ENCODE results near the gene BCAP31. TPM values are rescaled to one million over a fixed set of nuclear protein-coding genes. Genes with fewer than 3 reads are reported as not detected.
"Not testable (repeated sequence)": the region's sequence is repeated elsewhere in the genome, so short reads cannot be mapped to it uniquely, and the experiment has no call there.

Gene BCAP31
- total RNA-seq, 1 donor from 2014 or later, result 321 TPM

GRCh38 chrX:153708415-153708814 is 15.8 kb downstream of the BCAP31 start:
- DNase-seq, result peak; percentile 87

DNA sequence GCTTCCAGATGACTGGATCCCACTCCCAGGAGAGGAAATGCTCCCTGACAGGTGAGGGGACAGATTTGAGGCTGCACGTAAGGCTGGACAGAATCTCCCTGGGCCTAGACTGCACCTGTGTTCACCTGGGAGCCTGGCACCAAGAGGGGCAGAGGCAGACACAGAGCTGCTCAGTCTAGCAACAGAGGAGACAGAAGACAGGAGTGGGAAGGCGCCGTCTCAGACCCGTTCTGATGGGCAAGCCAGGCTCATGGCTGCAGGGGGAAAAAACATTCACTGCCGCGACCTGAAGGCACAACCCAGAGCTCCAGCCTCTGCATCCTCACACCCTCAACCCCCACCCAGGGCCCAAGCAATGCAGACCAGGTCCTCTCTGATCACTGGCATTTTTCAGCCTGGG is 16.8 kb downstream of the BCAP31 start:
- DNase-seq, result no peak

DNA sequence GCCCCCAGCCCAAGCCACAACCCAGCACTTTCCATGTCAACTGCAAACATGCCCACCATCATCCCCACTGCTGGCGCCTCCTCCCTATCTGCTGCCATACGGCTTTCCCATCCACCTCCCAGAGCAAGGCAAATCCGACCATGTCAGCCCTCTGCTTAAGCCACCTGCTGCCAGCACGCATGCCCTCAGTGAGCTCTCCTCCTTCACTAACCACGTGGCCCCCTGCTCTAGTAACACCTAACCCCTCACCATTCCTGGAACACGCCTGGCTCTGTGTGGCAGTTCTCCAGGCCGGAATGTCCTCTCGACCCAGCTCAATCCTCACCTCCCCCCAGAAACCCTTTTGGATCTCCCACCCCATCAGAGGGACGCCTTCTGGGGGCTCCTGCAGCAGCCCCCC is 17.4 kb downstream of the BCAP31 start:
- no peak for DNase-seq

GRCh38 chrX:153705403-153706060 is 18.7 kb downstream of the BCAP31 start:
- DNase-seq, result peak; percentile 68

- DNase-seq, result not testable (repeated sequence)
Observed at GRCh38 chrX:153704631-153705402, 19.4 kb downstream of the BCAP31 start.

DNA sequence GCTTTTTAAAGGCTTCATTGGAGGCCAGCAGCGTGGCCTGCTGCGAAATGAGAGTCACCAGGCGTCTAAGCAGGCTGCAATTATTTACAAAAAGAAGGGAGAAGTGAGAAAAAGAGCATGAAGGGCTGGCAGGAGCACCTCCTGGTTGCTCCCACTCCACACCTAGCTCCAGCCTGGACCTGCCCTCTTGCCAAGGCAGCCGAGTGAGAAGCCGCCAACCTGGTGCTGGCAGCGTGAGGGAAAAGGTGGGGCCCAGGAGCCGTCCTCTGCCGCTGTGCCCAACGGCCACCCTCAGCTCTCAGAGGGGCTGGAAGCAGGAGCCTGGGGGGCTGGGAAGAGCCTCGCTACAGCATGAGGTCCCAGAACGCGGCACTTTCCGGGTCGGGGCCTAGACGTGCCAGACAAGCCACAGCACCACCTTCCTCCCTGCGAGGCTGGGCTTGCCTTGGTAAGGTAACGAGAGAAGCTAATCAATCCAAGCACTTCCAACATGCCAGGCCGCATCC is 20.1 kb downstream of the BCAP31 start:
- DNase-seq, result no peak

- no peak for DNase-seq
Observed at GRCh38 chrX:153703036-153703370, 21.2 kb downstream of the BCAP31 start.

DNA sequence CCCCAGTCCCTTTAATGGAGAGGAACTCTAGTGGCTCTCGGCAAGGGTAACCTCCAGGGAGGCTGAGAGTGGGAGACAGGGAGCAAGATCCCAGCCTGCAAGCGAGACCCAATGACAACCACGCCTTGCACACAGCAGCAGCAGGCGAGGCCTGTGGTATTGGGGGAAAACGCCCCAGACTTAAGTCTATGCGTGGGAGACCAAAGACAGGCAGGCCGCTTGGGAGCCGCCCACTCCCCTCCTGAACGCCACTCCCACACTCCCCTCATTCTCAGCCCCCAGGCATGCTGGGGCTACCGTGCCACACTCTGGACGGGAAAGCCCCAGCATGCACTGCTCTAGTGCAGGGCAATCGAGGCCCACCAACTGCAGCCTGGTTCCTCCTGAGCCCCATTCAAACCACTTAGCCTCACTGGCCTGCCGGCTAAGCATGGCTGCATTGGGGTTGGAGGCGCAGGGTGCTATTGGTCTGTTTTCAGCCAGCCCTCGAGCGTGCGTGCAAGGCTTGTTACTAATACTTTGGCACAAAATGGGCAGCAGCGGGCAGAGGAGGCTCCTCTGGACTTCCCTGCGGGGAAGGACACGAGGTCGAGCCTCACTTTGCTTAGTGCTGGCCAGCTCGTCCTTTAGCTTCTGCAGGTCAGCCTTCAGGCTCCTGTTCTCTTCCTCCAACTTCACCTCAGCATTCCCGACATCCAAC is 21.7 kb downstream of the BCAP31 start:
- DNase-seq, result no peak

- DNase-seq, result no peak
Observed at GRCh38 chrX:153701706-153702105, 22.5 kb downstream of the BCAP31 start.

DNA sequence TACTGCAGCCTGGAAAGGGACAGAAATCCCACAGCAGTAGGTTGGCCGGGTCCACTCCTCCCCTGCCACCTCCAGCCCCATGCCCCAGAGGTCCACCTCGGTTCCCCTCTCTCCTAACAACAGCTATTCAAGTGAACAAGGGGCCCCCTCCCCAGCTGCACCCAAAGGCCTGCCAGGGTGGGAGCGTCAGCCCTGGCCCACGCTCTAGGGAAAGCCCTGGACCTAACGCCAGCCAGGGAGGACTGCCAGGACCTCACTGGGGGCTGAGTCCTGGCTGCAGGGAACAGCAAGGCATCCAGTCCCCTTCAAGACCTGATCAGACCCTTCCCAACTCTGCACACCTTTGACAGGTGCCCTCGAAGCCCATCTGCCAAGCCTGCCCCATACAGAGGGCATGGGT is 23.2 kb downstream of the BCAP31 start:
- no peak for DNase-seq

- DNase-seq, result no peak
Observed at GRCh38 chrX:153700376-153700945, 23.7 kb downstream of the BCAP31 start.

- not testable (repeated sequence) for DNase-seq
Observed at GRCh38 chrX:153699784-153700371, 24.3 kb downstream of the BCAP31 start.

GRCh38 chrX:153699210-153699783 is 24.9 kb downstream of the BCAP31 start:
- not testable (repeated sequence) for DNase-seq

- no peak for DNase-seq
Observed at GRCh38 chrX:153697924-153698865, 26.0 kb downstream of the BCAP31 start.

GRCh38 chrX:153696986-153697722 is 27.0 kb downstream of the BCAP31 start:
- not testable (repeated sequence) for DNase-seq

DNA sequence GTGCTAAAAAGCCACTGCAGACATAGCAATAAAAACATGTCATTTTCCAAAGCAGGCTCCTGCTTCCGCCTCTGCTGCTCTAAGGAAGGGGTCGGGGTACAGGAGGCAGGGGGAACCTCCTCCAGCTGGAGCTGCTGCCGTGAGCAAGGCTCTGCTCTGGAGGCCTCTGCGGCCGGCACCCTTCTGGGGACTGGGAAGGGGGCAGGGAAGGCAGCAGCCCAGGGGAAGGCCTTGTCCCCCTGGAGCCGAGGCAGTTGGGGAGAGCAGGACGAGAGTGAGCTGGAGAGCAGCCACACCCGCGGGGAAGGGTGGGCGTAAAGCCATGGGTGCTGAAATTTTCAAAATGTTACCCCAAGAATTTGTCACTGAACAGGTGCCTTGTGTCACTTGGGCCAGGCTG is 27.6 kb downstream of the BCAP31 start:
- not testable (repeated sequence) for DNase-seq

DNA sequence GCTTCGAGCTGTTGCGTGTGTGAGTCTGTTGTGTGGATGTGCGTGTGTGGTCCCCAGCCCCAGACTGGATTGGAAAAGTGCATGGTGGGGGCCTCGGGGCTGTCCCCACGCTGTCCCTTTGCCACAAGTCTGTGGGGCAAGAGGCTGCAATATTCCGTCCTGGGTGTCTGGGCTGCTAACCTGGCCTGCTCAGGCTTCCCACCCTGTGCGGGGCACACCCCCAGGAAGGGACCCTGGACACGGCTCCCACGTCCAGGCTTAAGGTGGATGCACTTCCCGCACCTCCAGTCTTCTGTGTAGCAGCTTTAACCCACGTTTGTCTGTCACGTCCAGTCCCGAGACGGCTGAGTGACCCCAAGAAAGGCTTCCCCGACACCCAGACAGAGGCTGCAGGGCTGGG is 28.1 kb downstream of the BCAP31 start:
- DNase-seq, result no peak

GRCh38 chrX:153694687-153695270 is 29.4 kb downstream of the BCAP31 start:
- no peak for DNase-seq

- DNase-seq, result not testable (repeated sequence)
Observed at GRCh38 chrX:153694256-153694655, 29.9 kb downstream of the BCAP31 start.
